C1 segment of cervical spinal cord (tissue), 14 donors: Measurements from ENCODE around the gene AFAP1L1.

Experiments used
- DNase-seq, 14 donors: peaks; one replicate each; lab custom pipeline; 2025; lab: John Stamatoyannopoulos, UW

Gene AFAP1L1

DNA sequence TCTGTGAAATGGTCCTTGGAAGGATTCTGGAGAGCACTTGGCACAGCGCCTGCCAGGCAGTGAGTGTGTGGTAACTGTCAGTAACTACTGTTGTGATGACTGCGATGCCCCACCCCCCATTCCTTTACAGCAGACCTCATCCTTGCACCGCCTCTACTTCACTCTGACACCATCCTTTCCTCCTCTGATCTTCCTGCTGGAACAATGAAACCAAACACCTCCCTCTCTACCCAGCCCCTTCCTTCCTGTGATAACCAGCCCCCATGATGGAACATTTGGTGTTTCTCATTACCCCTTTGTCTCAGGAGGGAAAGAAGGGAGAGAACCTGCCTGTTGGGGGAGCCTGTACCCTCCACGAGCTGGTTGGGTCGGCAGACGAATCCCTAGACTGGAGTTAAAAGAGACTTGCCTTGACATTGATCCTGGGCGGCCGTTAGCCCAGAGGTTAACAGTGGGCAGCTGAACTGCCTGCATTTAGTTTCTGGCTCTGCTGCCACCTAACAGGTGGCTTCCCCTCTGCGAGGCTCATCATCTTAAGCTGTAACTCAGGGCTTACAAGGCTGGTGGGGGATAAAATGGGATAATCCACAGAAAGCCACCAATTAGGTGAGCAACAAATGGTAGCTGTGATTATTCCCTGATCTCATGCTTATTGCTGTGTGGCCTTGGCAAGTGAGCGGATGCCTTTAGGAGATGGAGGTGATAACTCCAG lies 39.4 kb downstream of the AFAP1L1 start:
- DNase-seq = no peak

DNA sequence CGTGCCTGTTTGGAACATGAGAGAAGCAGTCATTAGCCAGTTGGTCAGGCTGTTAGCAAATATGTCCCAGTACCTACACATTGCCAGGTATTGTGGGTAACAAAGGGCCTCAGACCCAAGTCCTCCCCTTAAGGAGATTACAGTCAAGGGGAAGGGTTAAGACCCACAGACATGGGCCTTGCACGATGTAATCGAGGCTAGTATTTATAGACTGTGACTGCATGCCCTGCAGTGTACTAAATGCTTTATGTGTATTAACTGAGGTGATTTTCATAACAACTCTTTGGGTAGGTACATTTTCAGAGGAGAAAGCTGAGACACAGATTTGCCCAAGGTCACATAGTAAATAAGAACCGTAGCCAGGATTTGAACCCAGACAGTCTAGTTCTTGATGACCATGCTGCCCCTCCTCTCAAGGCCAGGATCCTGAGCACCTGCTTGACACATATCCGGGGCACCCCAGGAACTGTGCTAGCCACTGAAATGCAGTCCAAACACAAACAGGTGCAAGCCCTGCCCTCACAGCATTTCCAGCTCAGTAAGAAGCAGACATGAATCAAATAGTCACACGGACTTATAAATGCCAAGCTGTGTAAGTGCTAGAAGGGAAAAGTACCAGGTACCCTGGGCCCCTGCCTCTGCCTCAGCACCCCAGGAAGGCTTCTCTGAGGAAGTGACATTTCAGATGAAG lies 41.6 kb downstream of the AFAP1L1 start:
- no peak for DNase-seq

DNA sequence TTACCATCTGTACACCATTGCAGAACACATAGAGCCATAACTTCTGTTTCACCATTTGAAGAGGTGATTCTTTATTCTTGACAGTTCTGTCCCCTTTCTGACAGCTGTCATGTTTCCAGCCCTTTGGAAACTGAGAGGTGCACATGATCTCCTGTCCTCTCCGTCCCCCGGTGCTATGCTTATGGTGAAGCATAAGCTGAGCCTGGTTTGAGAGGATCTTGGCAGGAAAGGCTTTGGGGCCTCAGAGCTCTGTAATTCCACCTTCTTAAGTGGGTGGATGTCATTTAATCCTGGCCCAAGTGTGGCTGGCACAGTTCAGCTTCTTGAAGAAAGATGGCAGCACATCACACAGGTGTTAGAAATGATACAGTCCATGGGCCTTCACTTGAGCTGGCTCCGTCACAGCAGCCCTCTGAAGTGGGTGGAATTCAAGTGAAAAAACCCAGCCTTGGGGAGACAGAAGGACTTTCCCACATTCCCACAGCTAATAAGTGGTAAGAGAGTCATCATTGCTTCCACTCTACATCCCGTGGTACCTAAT lies 43.0 kb downstream of the AFAP1L1 start:
- no peak for DNase-seq

DNA sequence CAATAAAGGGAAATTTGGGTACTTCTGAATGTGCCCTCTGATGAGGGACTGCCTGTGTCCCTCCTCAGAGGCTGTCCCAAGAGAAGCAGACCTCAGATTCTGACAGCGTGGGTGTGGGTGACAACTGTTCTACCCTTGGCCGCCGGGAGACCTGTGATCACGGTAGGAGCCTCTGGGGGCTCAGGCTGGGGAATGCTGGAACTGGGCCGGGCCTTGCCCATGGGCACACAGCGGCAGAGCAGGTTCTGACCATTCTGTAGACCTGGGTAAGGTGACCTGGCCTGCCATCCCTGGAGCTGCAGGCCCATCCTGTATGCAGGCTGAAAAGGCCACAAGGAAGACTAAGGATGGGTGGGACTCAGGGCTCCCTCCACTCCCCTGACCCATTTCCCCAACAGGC lies 44.1 kb downstream of the AFAP1L1 start:
- no peak for DNase-seq

DNA sequence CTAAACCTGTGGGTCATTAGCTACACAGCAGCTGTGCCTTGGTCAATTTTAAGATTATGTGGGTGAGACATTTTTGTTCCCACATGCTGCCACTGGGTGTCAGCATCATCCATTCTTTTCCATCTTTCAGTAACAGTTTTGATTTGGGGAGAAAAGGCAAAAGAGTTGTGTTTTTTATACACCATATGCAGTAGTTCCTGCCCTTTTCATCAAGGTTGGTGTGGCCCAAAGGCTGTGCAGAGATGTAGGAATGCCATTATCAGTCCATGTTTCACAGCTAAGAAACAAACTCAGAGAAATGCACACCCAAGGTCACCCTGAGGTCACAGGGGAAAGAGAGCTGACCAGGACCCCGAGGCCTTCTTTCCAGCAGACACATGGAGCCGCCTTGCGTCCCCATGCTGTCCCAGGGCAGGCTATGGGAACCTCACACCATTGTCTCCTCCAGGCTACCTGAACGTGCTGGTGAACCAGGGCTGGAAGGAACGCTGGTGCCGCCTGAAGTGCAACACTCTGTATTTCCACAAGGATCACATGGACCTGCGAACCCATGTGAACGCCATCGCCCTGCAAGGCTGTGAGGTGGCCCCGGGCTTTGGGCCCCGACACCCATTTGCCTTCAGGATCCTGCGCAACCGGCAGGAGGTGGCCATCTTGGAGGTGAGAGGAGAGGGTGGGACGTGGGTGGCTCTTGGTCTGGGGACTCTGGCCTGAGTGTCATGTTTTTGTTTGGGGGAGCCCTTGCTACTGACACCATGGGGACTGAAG lies 45.8 kb downstream of the AFAP1L1 start:
- peak in 3 of 14 donors; percentile 14 to 25 (median 20) for DNase-seq

DNA sequence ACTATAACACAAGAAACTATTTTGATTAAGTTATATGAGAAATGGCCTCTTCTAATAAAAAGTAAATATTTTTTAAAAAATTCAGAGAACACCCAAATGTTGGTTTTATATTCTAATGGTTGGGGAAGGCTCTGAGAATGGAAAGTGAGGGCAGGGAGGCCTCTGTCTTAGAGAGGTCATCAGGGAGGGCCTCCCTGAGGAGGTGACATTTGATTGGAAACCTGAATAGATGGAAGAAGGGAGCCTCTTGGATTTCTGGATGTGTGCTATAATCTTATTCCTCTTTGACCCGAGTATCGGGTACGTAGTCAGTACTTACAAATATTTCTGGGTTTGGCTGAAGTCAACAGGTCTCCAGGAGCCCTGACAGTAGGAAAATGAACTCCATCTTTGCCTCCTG lies 47.5 kb downstream of the AFAP1L1 start:
- no peak for DNase-seq

DNA sequence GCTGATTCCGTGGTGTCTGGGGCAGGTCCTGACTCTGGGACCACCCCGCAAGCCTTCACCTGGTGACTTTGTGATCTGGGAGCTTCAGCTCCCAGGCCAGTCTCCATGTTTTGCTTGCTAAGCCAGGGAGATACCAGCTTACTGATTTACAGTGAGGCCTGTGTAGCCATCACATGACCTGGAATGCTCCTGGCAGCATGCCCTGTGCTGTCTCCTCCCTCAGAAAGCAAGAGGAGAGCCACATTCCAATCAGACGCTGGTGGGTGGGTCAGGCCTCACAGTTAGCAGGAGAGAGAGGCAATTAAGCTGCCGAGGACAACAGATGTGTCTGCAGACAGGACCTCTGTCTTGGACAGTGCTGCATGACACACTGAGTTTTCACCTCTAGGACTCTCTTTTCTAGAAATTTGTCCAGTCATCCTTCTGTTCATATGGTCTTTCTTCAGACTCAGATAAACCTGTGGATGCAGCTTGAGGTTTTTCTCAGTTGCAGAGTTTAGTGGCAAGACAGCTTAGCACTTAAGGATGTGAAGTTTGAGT lies 49.2 kb downstream of the AFAP1L1 start:
- peak in 11 of 14 donors; percentile 5 to 41 (median 14) for DNase-seq

DNA sequence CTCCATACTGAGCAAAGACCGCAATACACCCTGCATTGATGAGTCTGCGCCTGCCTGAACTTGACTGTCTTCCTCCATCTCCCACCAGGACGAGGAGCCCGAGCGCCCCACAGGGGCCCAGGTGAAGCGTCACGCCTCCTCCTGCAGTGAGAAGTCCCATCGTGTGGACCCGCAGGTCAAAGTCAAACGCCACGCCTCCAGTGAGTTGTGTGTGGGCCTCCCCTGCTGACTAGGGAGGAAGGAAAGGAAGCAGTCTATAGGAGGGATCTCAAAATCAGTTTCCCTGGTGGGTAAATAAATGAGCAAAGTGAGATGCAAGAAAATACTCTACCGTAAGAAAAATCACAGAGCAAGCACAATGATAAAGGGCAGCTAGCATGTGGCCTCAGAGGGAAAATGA lies 50.9 kb downstream of the AFAP1L1 start:
- no peak for DNase-seq

DNA sequence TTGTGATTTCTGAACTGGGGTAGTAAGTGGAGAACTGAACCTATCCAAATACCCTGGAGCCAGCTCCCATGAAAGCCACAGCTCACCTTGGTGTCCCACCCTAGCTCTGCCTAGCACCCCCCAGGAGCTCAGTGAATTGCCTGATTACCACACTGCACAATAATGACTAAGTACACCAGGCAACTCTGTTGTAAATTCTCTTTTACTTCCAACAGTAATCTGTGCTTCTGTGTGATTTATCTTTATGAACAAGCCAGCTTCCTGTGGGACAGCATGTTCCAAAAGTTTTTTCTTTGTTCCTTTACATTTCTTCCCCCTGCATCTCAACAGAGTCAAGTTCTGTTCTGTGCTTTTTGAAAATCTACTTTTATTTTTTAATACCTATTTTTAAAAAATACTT lies 51.6 kb downstream of the AFAP1L1 start:
- DNase-seq = no peak

DNA sequence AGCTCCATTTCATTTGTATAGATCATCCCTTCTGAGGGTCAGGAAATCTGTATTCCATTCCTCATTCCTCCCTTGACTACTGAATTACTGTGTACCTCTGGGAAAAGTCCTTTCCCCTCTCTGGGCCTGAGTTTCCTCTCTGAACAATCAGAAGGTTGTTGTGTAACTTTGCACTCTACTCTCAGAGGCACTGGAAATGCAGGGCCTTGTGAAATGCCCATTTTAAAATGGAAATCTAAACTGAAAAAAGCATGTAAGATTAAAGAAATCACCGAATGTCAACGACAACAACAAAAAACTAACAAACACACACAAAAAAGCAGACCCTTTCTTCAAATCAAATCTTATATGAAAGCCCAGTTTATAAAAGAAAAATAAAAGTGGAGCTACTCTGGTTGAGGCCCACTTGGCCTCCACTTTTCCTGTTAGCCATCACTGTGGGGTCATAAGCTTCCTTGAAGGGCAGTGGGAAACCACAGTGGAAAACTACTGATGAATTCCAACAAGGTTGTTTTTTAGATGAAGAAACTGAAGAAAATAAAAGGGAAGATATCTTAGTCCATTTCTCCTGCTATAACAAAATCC lies 52.1 kb downstream of the AFAP1L1 start:
- no peak for DNase-seq

DNA sequence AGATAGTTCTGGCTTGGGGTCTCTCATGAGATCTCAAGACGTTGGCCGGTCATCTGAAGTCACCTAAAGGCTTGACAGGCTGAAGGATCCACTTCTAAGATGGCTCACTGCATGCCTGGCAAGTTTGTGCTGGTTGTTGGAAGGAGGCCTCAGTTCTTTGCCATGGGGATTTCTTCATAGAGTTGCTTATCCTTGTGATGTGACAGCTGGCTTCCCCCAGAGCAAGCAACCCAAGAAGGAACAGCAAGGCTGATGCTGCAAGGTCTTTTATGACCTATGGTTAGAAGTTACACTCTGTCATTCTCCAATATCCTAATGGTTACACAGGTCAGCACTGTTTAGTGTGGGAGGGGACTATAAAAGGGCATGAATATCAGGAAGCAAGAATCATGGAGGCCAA lies 53.0 kb downstream of the AFAP1L1 start:
- no peak for DNase-seq

DNA sequence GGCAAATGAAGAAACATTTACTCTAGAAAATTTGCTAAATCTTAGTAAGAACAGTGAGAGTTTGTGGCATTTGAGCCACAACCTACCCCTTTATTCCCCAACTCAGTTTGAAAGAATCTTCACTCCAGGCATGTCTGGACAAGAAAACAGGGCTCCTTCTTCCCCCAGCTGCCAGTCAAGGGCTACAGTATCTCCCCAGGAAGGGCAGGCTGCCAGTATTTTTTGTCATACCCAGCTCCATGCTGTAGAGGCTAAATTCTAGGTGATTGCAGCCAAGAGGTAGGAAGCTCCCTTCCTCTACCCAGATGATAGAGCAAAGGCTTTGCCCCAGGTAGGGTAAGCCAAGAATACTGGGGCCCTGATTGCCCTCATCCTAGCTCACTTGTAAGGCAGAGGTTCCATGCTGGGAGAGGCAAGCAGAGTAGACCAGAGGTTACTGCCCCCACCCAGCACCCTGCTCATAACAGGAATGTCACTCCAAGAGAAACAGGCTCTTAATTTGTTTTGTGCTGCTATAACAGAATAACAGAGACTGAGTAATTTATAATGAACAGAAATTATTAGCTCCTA lies 53.6 kb downstream of the AFAP1L1 start:
- DNase-seq = no peak

DNA sequence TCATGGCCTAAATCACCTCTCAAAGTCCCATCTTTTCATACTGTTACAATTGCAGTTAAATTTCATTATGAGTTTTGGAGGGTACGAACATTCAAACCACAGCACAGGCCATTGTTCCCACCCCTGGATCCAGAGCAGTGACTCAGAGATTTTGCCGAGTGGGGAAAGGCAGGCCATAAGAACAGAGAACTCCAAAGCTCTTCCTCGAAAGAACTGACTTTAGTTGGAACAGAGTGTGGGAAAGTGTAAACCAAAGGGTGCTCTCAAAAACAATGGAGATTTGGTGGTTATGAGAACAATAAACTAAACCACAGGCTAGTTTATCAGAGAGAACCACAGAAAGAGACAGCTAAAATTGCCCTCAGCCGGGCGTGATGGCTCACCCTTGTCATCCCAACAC lies 54.2 kb downstream of the AFAP1L1 start:
- DNase-seq = no peak

DNA sequence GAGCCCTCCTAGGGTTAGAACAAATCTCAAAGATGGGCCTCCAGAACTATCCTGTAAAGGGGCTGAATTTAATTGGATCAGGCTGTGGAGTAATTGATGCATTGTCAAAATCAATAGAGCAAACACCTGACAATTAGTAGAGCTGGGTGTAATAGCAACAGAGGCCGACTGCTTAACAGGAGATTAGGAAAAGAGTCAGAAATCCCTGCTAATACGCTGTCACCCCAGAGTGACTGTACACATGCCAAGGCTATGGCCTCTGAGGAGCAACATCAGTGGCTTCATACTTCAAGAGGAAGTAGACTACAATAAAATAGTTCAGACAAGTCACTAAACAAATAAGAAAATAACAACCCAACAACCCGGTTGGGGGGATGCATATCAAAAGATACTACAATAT lies 55.0 kb downstream of the AFAP1L1 start:
- DNase-seq = no peak

DNA sequence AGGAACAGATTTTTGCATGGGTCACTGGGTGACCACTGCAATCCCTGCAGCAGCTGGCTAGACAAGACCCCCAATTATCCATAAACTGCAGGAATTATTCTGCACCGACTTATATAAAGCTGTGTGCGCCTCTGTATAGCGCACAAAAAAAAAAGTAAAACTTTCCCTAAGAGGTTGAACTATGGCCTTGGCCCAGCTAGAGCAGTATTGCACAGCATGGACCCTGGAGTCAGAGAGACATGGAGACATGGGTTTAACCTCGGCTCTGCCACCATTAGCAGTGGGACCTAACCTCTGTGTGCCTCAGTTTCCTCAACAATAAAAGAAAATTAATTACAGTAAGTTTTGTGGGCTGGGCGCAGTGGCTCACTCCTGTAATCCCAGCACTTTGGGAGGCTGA lies 56.5 kb downstream of the AFAP1L1 start:
- no peak for DNase-seq

DNA sequence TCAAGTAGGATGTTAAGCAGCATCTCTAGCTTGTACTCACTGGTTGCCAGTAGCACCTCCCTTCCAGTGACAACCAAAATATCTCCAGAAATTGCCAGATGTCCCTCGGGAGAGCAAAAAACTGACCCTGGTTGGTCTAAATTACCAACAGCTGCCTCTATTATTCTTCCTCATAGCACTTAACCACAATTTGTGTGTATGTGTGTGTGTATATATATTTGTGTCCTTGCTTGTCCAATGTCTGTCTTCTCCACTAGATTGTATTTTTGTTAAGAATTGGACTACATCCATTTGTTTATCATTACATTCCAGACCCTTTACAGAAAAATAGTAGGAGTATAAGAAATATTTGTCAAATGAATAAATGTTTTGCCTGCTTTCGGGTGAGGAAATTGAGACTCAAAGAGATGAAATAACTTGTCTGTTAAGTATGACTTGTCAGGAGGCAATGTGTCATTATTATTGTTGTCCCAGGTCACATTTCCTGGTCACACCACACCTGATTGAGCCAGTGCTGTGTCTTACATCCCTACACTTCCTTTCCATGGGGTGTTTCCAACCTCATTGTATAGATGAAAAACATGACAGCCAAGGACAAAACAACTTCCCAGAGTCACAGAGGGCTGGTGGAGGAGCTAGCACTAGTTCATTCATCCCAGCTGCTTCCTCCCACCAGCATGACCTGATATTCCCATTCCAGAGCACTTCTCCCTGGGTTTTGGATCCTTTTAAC lies 62.2 kb downstream of the AFAP1L1 start:
- no peak for DNase-seq

DNA sequence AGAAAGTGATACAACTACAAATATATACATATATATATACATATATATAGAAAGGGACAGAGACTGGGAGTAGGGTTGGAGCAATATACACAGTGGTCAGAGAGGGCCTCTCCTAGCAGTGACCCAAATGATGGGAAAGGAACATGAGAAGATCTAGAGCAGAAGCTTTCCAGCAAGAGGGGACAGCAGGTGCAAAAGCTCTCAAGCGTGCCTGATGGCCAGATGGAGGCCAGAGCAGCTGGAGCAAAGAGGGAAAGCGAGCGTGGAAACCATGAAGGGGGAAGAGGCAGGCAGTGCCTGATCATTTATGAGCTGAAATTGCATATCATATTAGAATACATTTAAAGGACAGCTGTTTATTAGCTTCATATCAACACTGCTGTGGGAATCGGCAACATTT lies 66.1 kb downstream of the AFAP1L1 start:
- no peak for DNase-seq

DNA sequence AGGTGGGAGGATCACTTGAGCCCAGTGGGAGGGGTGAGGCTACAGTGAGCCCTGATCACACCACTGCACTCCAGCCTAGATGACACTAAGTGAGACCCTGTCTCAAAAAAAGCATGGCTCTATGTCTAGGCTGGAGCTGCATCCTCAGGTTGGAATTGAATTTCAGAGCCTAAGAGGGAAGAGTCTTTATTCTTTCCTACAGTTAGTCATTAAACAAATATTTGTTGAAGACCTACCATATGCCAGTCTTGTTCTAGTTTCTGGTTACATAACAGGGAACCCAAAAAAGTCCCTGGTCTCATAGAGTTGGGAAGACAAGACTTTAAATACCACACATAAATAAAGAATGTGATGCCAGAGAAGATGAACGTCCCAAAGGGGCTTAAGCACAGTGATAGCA lies 66.7 kb downstream of the AFAP1L1 start:
- DNase-seq = no peak

DNA sequence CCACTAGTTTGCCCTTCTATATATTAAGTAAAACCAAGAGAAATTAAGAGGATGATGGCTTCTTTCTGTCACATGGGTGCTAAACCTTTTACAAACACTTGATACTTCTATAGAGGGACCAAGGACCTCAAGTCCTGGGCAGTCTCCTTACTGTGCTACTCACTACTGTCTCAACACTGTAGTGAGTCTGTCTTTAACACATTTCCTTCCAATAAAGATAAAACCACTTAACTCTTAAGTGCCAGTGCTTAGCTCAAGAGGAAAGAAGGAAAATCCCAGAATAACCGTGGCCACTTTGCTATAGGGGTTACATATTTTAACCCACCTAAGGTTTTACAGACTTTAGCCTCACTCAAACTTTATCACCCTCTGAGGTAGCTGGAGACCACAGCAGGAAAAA lies 69.3 kb downstream of the AFAP1L1 start:
- DNase-seq = no peak

DNA sequence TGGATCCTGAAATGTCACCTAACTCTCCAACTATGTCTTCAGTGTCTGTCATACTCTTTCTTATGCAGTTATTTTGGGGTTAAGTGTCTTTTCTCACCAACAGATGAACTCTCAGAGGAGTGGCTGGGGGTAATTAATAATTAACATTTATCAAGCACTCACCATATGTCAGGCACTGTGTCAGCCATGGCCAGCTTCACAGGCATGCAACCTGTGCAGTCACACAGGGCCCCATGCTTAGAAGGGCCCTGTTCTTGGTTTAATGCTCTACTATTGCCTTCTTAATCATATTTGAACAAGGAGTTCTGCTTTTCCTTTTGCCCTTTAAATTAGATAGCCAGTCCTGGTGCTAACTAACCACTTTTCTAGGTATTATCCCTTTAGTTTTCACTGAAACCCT lies 70.2 kb downstream of the AFAP1L1 start:
- no peak for DNase-seq

DNA sequence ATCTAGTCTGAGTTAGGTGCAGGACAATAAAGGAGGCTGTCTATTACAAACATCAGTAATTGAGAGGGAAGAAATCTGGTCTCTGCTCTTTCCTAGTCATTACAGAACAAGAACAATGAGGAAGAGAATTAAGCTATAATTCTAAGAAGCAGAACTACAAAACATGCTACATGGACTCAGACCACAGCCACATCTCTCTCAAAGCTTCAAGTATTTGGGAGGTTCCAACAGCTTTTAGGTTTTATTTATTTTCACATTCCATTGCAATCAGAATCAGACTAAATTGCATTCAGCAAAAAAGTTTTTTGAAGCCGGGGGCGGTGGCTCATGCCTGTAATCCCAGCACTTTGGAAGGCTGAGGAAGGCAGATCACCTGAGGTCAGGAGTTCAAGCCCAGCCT lies 72.5 kb downstream of the AFAP1L1 start:
- DNase-seq = no peak
